ENCODE data around the gene ABCA6.

GRCh38 chr17:69176457-69176795 is 34.7 kb upstream of the ABCA6 start:
- TF ChIP-seq, protein P1, sequence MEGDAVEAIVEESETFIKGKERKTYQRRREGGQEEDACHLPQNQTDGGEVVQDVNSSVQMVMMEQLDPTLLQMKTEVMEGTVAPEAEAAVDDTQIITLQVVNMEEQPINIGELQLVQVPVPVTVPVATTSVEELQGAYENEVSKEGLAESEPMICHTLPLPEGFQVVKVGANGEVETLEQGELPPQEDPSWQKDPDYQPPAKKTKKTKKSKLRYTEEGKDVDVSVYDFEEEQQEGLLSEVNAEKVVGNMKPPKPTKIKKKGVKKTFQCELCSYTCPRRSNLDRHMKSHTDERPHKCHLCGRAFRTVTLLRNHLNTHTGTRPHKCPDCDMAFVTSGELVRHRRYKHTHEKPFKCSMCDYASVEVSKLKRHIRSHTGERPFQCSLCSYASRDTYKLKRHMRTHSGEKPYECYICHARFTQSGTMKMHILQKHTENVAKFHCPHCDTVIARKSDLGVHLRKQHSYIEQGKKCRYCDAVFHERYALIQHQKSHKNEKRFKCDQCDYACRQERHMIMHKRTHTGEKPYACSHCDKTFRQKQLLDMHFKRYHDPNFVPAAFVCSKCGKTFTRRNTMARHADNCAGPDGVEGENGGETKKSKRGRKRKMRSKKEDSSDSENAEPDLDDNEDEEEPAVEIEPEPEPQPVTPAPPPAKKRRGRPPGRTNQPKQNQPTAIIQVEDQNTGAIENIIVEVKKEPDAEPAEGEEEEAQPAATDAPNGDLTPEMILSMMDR (IDR thresholded peaks at IDR 0.05 in 2 of 3, conservative IDR thresholded peaks at IDR 0.05 in 1 of 3; ENCODE audit: insufficient read depth in 2 of 3, low read depth in 1 of 3, low read length in 3 of 3), result no peak
- TF ChIP-seq POLR2A (conservative IDR thresholded peaks at IDR 0.05), result no peak
- no peak for TF ChIP-seq YY1 (IDR thresholded peaks at IDR 0.05; ENCODE audit: borderline replicate concordance in 1 of 3, control insufficient read depth in 1 of 3, extremely low read depth in 1 of 3, insufficient read depth in 3 of 3, insufficient read length in 1 of 3, insufficient replicate concordance in 2 of 3, low read depth in 1 of 3, low read length in 2 of 3)
- no peak for TF ChIP-seq ZHX1 (conservative IDR thresholded peaks at IDR 0.05; ENCODE audit: low read length)
- no peak for TF ChIP-seq RBM39 (optimal IDR thresholded peaks at IDR 0.05; ENCODE audit: low read depth, low read length)
- TF ChIP-seq MAX (CRISPR knock-in tag; IDR thresholded peaks at IDR 0.05), result no peak
- TF ChIP-seq SFPQ (IDR thresholded peaks at IDR 0.05; ENCODE audit: low read depth, low read length), result no peak
- TF ChIP-seq KLF6 (CRISPR knock-in tag; IDR thresholded peaks at IDR 0.05; ENCODE audit: borderline replicate concordance), result no peak
- TF ChIP-seq, protein P2, sequence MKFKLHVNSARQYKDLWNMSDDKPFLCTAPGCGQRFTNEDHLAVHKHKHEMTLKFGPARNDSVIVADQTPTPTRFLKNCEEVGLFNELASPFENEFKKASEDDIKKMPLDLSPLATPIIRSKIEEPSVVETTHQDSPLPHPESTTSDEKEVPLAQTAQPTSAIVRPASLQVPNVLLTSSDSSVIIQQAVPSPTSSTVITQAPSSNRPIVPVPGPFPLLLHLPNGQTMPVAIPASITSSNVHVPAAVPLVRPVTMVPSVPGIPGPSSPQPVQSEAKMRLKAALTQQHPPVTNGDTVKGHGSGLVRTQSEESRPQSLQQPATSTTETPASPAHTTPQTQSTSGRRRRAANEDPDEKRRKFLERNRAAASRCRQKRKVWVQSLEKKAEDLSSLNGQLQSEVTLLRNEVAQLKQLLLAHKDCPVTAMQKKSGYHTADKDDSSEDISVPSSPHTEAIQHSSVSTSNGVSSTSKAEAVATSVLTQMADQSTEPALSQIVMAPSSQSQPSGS (CRISPR knock-in tag; IDR thresholded peaks at IDR 0.05), result no peak
- TF ChIP-seq, protein P3, sequence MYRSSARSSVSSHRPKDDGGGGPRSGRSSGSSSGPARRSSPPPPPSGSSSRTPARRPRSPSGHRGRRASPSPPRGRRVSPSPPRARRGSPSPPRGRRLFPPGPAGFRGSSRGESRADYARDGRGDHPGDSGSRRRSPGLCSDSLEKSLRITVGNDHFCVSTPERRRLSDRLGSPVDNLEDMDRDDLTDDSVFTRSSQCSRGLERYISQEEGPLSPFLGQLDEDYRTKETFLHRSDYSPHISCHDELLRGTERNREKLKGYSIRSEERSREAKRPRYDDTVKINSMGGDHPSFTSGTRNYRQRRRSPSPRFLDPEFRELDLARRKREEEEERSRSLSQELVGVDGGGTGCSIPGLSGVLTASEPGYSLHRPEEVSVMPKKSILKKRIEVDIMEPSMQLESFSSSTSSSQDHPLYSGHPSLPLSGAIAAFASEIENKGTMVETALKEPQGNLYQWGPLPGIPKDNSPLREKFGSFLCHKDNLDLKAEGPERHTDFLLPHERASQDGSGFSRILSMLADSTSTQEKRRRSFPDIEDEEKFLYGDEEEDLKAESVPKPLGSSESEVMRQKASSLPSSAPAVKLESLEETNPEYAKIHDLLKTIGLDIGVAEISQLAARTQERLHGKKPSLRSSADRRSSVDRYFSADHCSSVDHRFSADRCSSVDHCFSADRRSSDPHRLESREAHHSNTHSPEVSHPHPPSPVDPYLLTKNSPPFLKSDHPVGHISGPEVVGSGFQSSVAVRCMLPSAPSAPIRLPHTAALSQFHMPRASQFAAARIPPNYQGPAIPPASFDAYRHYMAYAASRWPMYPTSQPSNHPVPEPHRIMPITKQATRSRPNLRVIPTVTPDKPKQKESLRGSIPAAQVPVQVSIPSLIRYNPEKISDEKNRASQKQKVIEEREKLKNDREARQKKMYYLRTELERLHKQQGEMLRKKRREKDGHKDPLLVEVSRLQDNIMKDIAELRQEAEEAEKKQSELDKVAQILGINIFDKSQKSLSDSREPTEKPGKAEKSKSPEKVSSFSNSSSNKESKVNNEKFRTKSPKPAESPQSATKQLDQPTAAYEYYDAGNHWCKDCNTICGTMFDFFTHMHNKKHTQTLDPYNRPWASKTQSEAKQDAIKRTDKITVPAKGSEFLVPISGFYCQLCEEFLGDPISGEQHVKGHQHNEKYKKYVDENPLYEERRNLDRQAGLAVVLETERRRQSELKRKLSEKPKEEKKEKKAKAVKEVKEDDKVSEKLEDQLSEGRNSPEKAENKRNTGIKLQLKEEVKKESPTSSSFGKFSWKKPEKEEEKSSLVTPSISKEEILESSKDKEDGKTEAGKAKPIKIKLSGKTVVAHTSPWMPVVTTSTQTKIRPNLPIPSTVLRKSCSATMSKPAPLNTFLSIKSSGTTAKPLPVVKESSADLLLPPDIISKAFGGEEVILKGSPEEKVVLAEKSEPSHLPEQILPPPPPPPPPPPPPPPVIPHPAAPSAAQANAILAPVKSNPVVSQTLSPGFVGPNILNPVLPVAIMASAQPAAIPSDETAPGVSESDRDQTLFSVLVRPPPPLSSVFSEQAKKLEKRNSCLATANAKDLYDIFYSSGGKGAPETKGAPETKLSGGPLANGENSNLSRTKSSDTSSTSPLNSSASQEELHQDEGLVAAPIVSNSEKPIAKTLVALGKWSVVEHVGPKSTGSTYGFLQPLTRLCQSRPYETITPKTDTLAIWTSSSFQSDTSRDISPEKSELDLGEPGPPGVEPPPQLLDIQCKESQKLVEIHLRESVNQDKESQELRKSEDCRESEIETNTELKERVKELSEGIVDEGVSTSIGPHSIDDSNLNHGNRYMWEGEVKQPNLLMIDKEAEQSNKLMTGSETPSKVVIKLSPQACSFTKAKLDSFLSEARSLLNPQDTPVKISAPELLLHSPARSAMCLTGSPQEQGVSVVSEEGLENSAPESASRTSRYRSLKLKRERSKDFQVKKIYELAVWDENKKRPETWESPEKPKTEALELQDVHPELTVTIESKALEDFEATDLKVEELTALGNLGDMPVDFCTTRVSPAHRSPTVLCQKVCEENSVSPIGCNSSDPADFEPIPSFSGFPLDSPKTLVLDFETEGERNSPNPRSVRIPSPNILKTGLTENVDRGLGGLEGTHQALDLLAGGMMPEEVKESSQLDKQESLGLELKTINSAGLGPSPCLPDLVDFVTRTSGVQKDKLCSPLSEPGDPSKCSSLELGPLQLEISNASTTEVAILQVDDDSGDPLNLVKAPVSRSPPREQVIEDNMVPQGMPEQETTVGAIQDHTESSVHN (IDR thresholded peaks at IDR 0.05; ENCODE audit: borderline replicate concordance in 1 of 2, low read depth in 1 of 2), result no peak

All from K562 (cell line).